Activated naive CD4-positive, alpha-beta T cell treated with anti-CD3 and anti-CD28 coated beads, Interleukin-2, amount 50 U/mL, for 72 hours (primary cell): ENCODE results near the gene MNAT1. TPM values are rescaled to one million over a fixed set of nuclear protein-coding genes. Genes with fewer than 3 reads are reported as not detected.
"Not testable (repeated sequence)": the region's sequence is repeated elsewhere in the genome, so short reads cannot be mapped to it uniquely, and the experiment has no call there.

Source experiments
- ATAC-seq, 2 donors: fragments of 150-1000 bp; cut with Tn5 transposase; 2 replicates each; pipeline ENCODE4 v1.10.0; 2021; ENCODE audit warnings: mild to moderate bottlenecking in 2 of 2, moderate library complexity in 2 of 2
- DNase-seq, 2 donors: peaks; one replicate each; pipeline ENCODE4 v3.0.0; 2021 to 2022; ENCODE audit warnings: low spot score in 2 of 2
- H3K27ac Mint-ChIP-seq, 2 donors: one replicate each; pipeline ENCODE4 v1.8.0; 2022; ENCODE audit warnings: mild to moderate bottlenecking in 2 of 2, mixed read lengths in 2 of 2
- H3K36me3 Mint-ChIP-seq, 2 donors: one replicate each; pipeline ENCODE4 v1.8.0; 2022; ENCODE audit warnings: mixed read lengths in 2 of 2
- H3K9me3 Mint-ChIP-seq, 2 donors: one replicate each; pipeline ENCODE4 v1.8.0; 2022; ENCODE audit warnings: mixed read lengths in 2 of 2
- total RNA-seq, 2 donors: library from RNA; stranded (reverse); gene quantifications; one replicate each; pipeline ENCODE4 v1.2.3, GENCODE V29; 2022

The MNAT1 gene
- total RNA-seq, 2 donors from 2014 or later = 11.8 to 38.0 TPM

DNA sequence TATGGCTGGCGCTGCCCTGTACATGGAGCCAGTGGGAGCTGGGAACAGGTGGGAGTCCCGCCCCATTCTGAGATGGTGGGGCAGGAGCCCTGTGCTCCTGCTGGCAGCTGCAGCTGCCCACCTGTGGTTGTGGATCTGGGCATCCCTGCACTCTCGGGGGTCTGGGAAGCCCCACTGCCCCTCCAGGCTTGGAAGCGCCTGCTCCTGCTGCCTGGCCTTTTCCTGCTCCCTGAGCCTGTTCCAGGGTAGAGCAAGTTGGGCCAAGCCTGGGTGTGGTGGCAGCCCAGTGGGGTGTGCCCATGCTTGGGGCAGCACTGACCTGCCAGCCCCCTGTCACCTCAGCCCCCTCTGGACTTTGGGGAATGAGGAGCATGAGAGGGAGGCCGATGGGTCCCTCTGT, 104.0 kb downstream of the MNAT1 start:
- DNase-seq = no peak
- peaks cover 27 to 28% of the 10 kb centered on the region in 2 donors for H3K36me3 Mint-ChIP-seq
- ATAC-seq = no peak
- H3K9me3 Mint-ChIP-seq = peaks cover 12 to 20% of the 10 kb centered on the region in 2 donors
- no peak overlapping the region for H3K27ac Mint-ChIP-seq

DNA sequence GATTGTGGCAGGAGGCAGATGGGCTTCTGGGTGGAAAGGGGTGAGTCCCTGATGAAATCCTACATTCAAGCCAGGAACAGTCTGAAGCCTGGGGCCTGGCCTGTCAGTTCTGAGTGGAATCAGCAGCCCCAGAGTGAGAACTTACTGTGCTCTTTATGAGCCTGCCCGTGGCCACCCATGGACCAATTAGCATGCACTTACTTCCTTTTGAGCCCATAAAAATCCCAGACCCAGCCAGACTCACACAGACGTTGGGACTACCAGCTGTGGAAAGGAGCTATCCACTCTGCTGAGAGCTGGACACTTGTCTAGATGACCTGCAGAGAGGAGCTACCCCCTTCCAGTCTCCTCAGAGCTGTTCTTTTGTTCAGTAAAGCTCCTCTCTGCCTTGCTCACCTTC, 104.5 kb downstream of the MNAT1 start:
- Mint-ChIP-seq H3K9me3 (peaks cover 12 to 17% of the 10 kb centered on the region in 2 donors), H3K27ac (no peak overlapping the region), H3K36me3 (peaks cover 22 to 24% of the 10 kb centered on the region in 2 donors)
- DNase-seq (no peak), ATAC-seq (no peak)

- no peak for ATAC-seq
- DNase-seq = no peak
These were observed 105.1 kb downstream of the MNAT1 start for GRCh38 chr14:60839657-60840056.

GRCh38 chr14:60840313-60840712, 105.8 kb downstream of the MNAT1 start:
- no peak for DNase-seq
- H3K9me3 Mint-ChIP-seq = peaks cover 8 to 9% of the 10 kb centered on the region in 2 donors

More at GRCh38 chr14:60839657-60840056, 105.1 kb downstream of the MNAT1 start:
- no peak overlapping the region for H3K27ac Mint-ChIP-seq
- H3K36me3 Mint-ChIP-seq = peaks cover 18% of the 10 kb centered on the region in 2 donors
- H3K9me3 Mint-ChIP-seq = peaks cover 12 to 14% of the 10 kb centered on the region in 2 donors

DNA sequence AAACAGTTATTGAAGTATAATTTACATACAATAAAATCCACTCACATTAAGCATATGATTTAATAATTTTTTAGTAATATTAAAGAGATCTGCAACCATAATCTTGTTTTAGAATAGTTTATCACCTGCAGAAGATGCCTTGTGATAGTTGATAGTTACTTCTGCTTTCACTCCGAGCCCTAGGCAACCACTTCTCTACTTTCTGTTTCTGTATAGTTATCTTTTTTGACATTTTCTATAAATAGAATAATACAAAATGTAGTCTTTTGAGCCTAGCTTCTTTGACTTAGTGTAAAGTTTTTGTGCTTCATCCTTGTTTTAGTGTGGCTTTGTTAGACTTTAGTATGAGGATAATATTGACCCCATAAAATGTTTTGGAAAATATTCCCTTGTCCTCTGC, 111.0 kb downstream of the MNAT1 start:
- Mint-ChIP-seq H3K36me3 (peaks cover 8 to 43% of the 10 kb centered on the region in 2 donors), H3K9me3 (peaks cover 3 to 17% of the 10 kb centered on the region in 2 donors), H3K27ac (no peak overlapping the region)
- DNase-seq (no peak), ATAC-seq (no peak)

More at GRCh38 chr14:60840313-60840712, 105.8 kb downstream of the MNAT1 start:
- Mint-ChIP-seq H3K27ac (no peak overlapping the region), H3K36me3 (peaks cover 13 to 14% of the 10 kb centered on the region in 2 donors)
- no peak for ATAC-seq

- H3K36me3 Mint-ChIP-seq = peaks cover 26 to 61% of the 10 kb centered on the region in 2 donors
- DNase-seq = no peak
- peaks cover 7 to 28% of the 10 kb centered on the region in 2 donors for H3K9me3 Mint-ChIP-seq
- ATAC-seq = no peak
- H3K27ac Mint-ChIP-seq = no peak overlapping the region
These were observed 113.5 kb downstream of the MNAT1 start for GRCh38 chr14:60848066-60848465.

GRCh38 chr14:60851692-60852091, 117.1 kb downstream of the MNAT1 start:
- ATAC-seq, DNase-seq, H3K27ac Mint-ChIP-seq: not testable (repeated sequence)
- Mint-ChIP-seq H3K9me3 (peaks cover 7 to 20% of the 10 kb centered on the region in 2 donors), H3K36me3 (peaks cover 36 to 71% of the 10 kb centered on the region in 2 donors)

DNA sequence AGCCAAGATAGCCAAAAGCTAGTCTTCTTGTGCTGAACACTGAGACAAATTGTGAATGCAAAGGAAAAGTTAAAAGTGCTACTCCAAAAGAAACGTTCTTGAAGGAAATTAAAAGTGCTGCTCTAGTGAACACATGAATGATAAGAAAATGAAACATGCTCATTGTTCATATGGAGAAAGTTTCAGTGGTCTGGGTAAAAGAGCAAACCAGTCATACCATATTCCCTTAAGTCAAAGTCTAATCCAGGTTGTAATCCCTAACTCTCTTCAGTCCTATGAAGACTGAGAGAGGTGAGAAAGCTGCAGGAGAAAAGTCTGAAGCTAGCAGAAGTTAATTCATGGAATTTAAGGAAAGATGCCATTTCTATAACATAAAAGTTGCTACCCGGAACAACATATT, 121.5 kb downstream of the MNAT1 start:
- peaks cover 7 to 16% of the 10 kb centered on the region in 2 donors for H3K9me3 Mint-ChIP-seq
- DNase-seq (no peak), ATAC-seq (peak; percentile 56 to 75)
- H3K27ac Mint-ChIP-seq = peak overlapping the region; percentile 44 to 75
- peaks cover 28 to 50% of the 10 kb centered on the region in 2 donors for H3K36me3 Mint-ChIP-seq

- DNase-seq (no peak), ATAC-seq (peak; percentile 54 to 96)
- H3K36me3 Mint-ChIP-seq = peaks cover 15 to 33% of the 10 kb centered on the region in 2 donors
- no peak overlapping the region for H3K27ac Mint-ChIP-seq
- H3K9me3 Mint-ChIP-seq = peaks cover 4 to 5% of the 10 kb centered on the region in 2 donors
These were observed 125.0 kb downstream of the MNAT1 start for GRCh38 chr14:60859525-60859924.

DNA sequence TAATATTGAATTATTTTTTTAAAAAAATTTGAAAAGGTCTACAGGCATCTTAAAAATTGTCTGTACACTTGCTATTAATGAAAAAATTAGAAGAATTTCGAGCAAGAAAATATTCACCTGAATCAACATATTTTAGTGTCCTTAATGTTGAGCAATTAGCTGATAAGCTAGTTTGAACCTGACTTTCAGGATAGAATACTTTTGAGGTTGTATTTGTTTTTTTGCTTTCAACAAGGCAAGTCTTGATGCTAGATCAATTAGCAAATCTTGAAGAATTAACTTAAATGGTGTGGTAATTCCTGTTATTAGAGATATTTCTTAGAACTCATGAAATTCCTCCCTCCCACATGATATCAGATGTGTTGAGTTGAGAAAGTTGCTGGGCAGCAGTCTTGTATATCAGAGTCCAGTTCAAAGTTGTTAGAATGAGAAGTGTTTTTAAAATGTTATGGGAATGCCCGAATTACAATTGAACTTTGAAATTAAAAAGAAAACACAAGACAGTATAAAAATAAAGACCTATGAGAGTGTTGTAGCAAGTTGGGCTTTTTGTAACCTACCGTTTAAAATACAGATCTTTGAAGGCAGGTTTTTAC, 127.1 kb downstream of the MNAT1 start:
- Mint-ChIP-seq H3K36me3 (peaks cover 5 to 19% of the 10 kb centered on the region in 2 donors), H3K9me3 (peaks cover 4 to 5% of the 10 kb centered on the region in 2 donors), H3K27ac (no peak overlapping the region)
- no peak for ATAC-seq
- no peak for DNase-seq

DNA sequence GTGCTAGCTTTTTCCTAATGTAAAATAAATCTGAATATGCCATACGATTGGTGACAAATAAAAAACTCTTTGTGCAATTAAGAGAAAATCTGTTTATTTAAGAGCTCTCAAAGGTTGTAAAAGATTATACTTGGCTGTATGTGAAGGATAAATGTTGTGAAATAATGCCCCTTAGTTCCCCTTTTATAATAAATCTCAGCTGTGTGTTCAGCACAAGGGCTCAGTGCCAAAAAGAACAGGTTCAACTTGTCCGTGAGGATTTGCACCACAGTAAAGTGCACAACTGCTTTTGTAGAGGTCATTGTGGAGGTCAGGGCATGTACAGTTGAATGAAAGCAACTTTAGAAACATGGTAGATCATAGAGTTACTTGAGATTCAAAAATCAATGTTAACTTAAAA, 127.7 kb downstream of the MNAT1 start:
- no peak for ATAC-seq
- H3K36me3 Mint-ChIP-seq = peaks cover under 1 to 12% of the 10 kb centered on the region in 2 donors
- H3K27ac Mint-ChIP-seq = no peak overlapping the region
- H3K9me3 Mint-ChIP-seq = peaks cover 0 to under 1% of the 10 kb centered on the region in 2 donors
- DNase-seq = no peak

- peaks cover 0 to 3% of the 10 kb centered on the region in 2 donors for H3K36me3 Mint-ChIP-seq
- peak overlapping the region in 1 of 2 donors; percentile 25 for H3K27ac Mint-ChIP-seq
- no peak for DNase-seq
- H3K9me3 Mint-ChIP-seq = no peaks in the 10 kb centered on the region
- ATAC-seq = no peak
These were observed 128.7 kb downstream of the MNAT1 start for GRCh38 chr14:60863249-60863648.

DNA sequence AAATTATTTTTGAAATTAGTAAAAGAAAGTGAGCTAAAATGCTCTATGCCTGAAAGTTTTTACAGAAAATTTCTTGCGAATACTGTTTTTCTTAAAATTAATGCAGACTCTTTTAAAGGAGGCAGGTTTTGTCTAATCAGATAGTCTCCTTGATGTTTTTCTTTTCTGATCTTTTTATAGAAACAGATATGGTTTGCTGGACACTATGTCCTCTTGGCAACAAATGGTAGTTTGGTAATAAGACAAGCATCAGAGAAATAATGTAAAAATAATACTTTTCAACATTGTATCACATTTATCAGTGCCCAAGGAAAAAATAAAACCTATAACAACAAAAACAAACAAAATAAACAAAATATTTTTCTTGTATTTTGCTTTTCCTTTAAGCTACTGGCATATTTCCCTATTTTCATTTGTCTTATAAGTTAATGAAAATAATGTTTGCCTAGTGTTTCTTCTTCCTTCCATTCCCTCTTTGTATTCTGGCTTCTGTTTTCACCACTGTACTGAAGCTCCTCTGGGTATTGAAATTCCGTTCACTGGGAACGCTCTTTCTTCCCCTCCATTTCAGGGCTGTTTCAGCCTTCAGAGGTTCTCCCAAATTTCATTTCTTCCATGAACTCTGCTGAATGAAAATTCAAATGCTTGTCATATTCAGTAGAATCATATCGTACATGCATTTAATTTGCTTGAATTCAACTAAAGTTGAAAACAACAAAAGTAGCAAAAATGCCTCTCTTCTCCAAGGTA, 131.0 kb downstream of the MNAT1 start:
- no peak overlapping the region for H3K27ac Mint-ChIP-seq
- ATAC-seq (no peak), DNase-seq (no peak)
- no peaks in the 10 kb centered on the region for H3K36me3 Mint-ChIP-seq
- no peaks in the 10 kb centered on the region for H3K9me3 Mint-ChIP-seq

DNA sequence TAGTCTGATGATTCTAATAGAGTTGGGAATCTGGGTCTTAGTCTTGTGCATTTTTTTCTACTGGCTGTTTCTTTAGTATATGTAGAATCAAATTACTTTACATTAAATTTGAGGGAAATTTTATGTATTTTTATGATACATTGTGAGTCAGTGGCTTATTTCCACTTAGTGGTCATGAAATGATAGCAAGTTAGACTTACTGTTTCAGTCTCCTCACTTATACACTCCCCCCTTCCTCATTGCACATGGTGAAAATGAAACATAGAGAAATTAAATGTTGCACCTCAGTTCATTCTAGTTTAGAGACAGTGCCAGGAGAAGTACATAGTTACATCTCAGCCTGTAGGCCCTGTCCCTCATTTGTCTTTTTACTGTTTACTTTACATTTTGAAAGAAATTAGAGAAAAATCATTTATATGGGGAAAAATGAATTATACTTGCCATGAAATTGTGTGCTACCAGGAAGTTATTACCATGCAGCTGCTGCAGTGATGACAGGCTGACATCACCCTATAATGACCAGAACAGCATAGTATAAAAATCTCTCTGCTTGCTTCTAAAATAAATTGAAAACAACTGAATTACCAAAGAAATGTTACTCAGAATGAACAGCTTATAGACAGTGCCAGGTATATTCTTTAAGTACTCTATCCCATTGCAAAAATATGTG, 133.1 kb downstream of the MNAT1 start:
- peak; percentile 63 to 96 for ATAC-seq
- Mint-ChIP-seq H3K27ac (no peak overlapping the region), H3K36me3 (no peaks in the 10 kb centered on the region), H3K9me3 (no peaks in the 10 kb centered on the region)
- no peak for DNase-seq

GRCh38 chr14:60878121-60878520, 143.6 kb downstream of the MNAT1 start:
- ATAC-seq (no peak), DNase-seq (no peak)
- Mint-ChIP-seq H3K36me3 (peaks cover 19% of the 10 kb centered on the region in 2 donors), H3K9me3 (peaks cover 3 to 10% of the 10 kb centered on the region in 2 donors), H3K27ac (peak overlapping the region in 1 of 2 donors; percentile 73)

- peaks cover 23% of the 10 kb centered on the region in 2 donors for H3K36me3 Mint-ChIP-seq
- ATAC-seq = peak; percentile 84 to 98
- H3K9me3 Mint-ChIP-seq = peaks cover 3 to 12% of the 10 kb centered on the region in 2 donors
- no peak for DNase-seq
- peak overlapping the region in 1 of 2 donors; percentile 73 for H3K27ac Mint-ChIP-seq
These were observed 144.0 kb downstream of the MNAT1 start for GRCh38 chr14:60878536-60878935.

GRCh38 chr14:60882219-60882618, 147.7 kb downstream of the MNAT1 start:
- H3K27ac Mint-ChIP-seq = no peak overlapping the region
- ATAC-seq (no peak), DNase-seq (no peak)
- H3K36me3 Mint-ChIP-seq = peaks cover 45 to 58% of the 10 kb centered on the region in 2 donors
- peaks cover 13 to 42% of the 10 kb centered on the region in 2 donors for H3K9me3 Mint-ChIP-seq
